Right lobe of liver (tissue), 6 donors: ENCODE results near the gene CXCL12. TPM values are rescaled to one million over a fixed set of nuclear protein-coding genes. Genes with fewer than 3 reads are reported as not detected.

Experiments
- ATAC-seq, 4 donors: fragments of 200-7000 bp; cut with Tn5 transposase; one replicate each; pipeline ENCODE4 v1.9.1; 2020; ENCODE audit warnings: mild to moderate bottlenecking in 4 of 4, moderate library complexity in 4 of 4
- DNase-seq, 3 donors: peaks; one replicate each; pipeline ENCODE4 v3.0.0-alpha.2; 2020
- H3K27ac ChIP-seq, 3 donors: fragments of 200-600 bp; one replicate each; pipeline ENCODE4 v1.8.0; 2022
- H3K27me3 ChIP-seq, 2 donors: fragments of 200-600 bp; one replicate each; pipeline ENCODE4 v1.8.0; 2022
- H3K36me3 ChIP-seq, 4 donors: fragments of 200-600 bp; sonication (generic) in 1 of 4; one replicate each; pipeline versions ENCODE4 v1.5.1 to v1.8.0; 2017 to 2022; ENCODE audit warnings: control low read depth in 1 of 4
- H3K4me1 ChIP-seq, 4 donors: fragments of 200-600 bp; sonication (generic) in 1 of 4; one replicate each; pipeline versions ENCODE4 v1.5.1 to v1.8.0; 2017 to 2022; ENCODE audit warnings: control low read depth in 1 of 4
- H3K4me3 ChIP-seq, 3 donors: fragments of 200-600 bp; one replicate each; pipeline ENCODE4 v1.8.0; 2022
- H3K9me3 ChIP-seq, 4 donors: fragments of 200-600 bp; sonication (generic) in 1 of 4; one replicate each; pipeline versions ENCODE4 v1.5.1 to v1.8.0; 2017 to 2022; ENCODE audit warnings: control low read depth in 1 of 4
- CTCF ChIP-seq, 4 donors: fragments of 200-600 bp in 3 of 4; fragments of 450-650 bp in 1 of 4; IDR thresholded peaks; one replicate each; pipeline versions ENCODE4 v1.5.1 to v1.8.0; 2016 to 2022; ENCODE audit warnings: antibody characterized with exemption in 4 of 4, mild to moderate bottlenecking in 2 of 4
- POLR2A ChIP-seq: fragments of 450-650 bp; IDR thresholded peaks from one replicate; pipeline ENCODE4 v1.6.1; 2017; ENCODE audit warnings: antibody characterized with exemption, mild to moderate bottlenecking
- WGBS: methylation state at CpG from one replicate; pipeline ENCODE4 v1.1.6; 2018; ENCODE audit warnings: low coverage, low lambda C conversion rate; ENCODE audit not compliant: insufficient coverage; ENCODE audit errors: missing lambda C conversion rate; 5-methylcytosine and 5-hydroxymethylcytosine counted together
- intact Hi-C, 2 donors: fragments of 100-400 bp; cut with DNase I; formaldehyde crosslinking; loops; one replicate each; pipeline versions ENCODE4 v1.11.2 to v1.14.1; 2022
- total RNA-seq, 6 experiments: library from RNA; depleted of rRNA in 2 of 6; stranded (reverse); fragments of >200 nt in 2 of 6; fragmentation: NEBNext Ultra II Directional in 3 of 6; extraction: Animal tissue kit (Norgen Biotek cat#: 25700) in 3 of 6; gene quantifications; one replicate each; pipeline versions ENCODE4 v1.1.0 to v1.2.4, GENCODE V29; 2016 to 2023
- donor health status: DM: no; HTN: yes; CAD: no.
- donor health status: DM: no; HTN: no; CAD: no.
- donor health status: DM: no; HTN: no; CAD: no.
- donor health status: DM: no; HTN: yes; CAD: no.
- donor health status: DM: no; HTN: yes; CAD: no.

Gene CXCL12
- total RNA-seq, 6 experiments from 2014 or later = 17.5 to 116 (median 65.3) TPM

GRCh38 chr10:44343843-44344242, 41.1 kb downstream of the CXCL12 start:
- no peaks in the 10 kb centered on the region for H3K36me3 ChIP-seq
- ATAC-seq (no peak), DNase-seq (no peak)
- H3K4me1 ChIP-seq = no peaks in the 10 kb centered on the region
- no peak overlapping the region for H3K4me3 ChIP-seq
- H3K27me3 ChIP-seq = no peaks in the 10 kb centered on the region
- H3K9me3 ChIP-seq = no peaks in the 10 kb centered on the region
- 50% methylated on average over 1 of the region's 3 CpGs for WGBS
- H3K27ac ChIP-seq = no peak overlapping the region
- TF ChIP-seq CTCF (IDR thresholded peaks at IDR 0.05) (no peak), POLR2A (no peak)
- intact Hi-C loops = no loop called here

GRCh38 chr10:44341886-44342285, 43.0 kb downstream of the CXCL12 start:
- intact Hi-C loops = no loop called here
- 63% methylated on average over 3 of the region's 3 CpGs for WGBS
- H3K9me3 ChIP-seq = no peaks in the 10 kb centered on the region
- H3K4me3 ChIP-seq = no peak overlapping the region
- H3K4me1 ChIP-seq = no peaks in the 10 kb centered on the region
- ATAC-seq (no peak), DNase-seq (no peak)
- TF ChIP-seq POLR2A (no peak), CTCF (IDR thresholded peaks at IDR 0.05) (no peak)
- H3K27ac ChIP-seq = no peak overlapping the region
- no peaks in the 10 kb centered on the region for H3K27me3 ChIP-seq
- H3K36me3 ChIP-seq = no peaks in the 10 kb centered on the region

- ATAC-seq = no peak
- H3K27ac ChIP-seq = no peak overlapping the region
- H3K4me3 ChIP-seq = no peak overlapping the region
- no peak for DNase-seq
- no peaks in the 10 kb centered on the region for H3K4me1 ChIP-seq
- H3K9me3 ChIP-seq = no peaks in the 10 kb centered on the region
- no peaks in the 10 kb centered on the region for H3K27me3 ChIP-seq
- TF ChIP-seq CTCF (IDR thresholded peaks at IDR 0.05) (no peak), POLR2A (no peak)
- H3K36me3 ChIP-seq = no peaks in the 10 kb centered on the region
- intact Hi-C loops = no loop called here
- WGBS = 60% methylated on average over 3 of the region's 3 CpGs
These were observed 44.3 kb downstream of the CXCL12 start for GRCh38 chr10:44340557-44340956.

- ATAC-seq (no peak), DNase-seq (no peak)
- Histone ChIP-seq H3K9me3 (no peaks in the 10 kb centered on the region), H3K27ac (no peak overlapping the region), H3K4me3 (no peak overlapping the region), H3K27me3 (no peaks in the 10 kb centered on the region), H3K4me1 (no peaks in the 10 kb centered on the region), H3K36me3 (no peaks in the 10 kb centered on the region)
- intact Hi-C loops = no loop called here
- no peak for TF ChIP-seq CTCF (IDR thresholded peaks at IDR 0.05)
- no peak for TF ChIP-seq POLR2A
- WGBS = 8% methylated on average over 1 of the region's 3 CpGs
These were observed 45.7 kb downstream of the CXCL12 start for GRCh38 chr10:44339218-44339617.

- no peak for ATAC-seq
- no CpG with 5 or more reads among the region's 4 CpGs for WGBS
- Histone ChIP-seq H3K36me3 (no peaks in the 10 kb centered on the region), H3K9me3 (no peaks in the 10 kb centered on the region), H3K27ac (no peak overlapping the region), H3K4me3 (no peak overlapping the region), H3K4me1 (no peaks in the 10 kb centered on the region), H3K27me3 (no peaks in the 10 kb centered on the region)
- intact Hi-C loops = no loop called here
- TF ChIP-seq CTCF (IDR thresholded peaks at IDR 0.05) (no peak), POLR2A (no peak)
- no peak for DNase-seq
These were observed 47.8 kb downstream of the CXCL12 start for GRCh38 chr10:44337081-44337480.
